ENCODE measurements around the gene REXO2. TPM values are rescaled to one million over a fixed set of nuclear protein-coding genes. Genes with fewer than 3 reads are reported as not detected.

Gene REXO2
- total RNA-seq, 1 experiment from 2014 or later, result 35.2 TPM

- Histone ChIP-seq H3K4me3 (ENCODE audit: low read length) (no peak overlapping the region), H3K9ac (ENCODE audit: low read length) (no peak overlapping the region), H3K79me2 (ENCODE audit: low read length) (peaks cover 14% of the 10 kb centered on the region), H3K27ac (ENCODE audit: low read length) (no peak overlapping the region), H3K4me1 (ENCODE audit: low read length) (no peaks in the 10 kb centered on the region), H2AFZ (ENCODE audit: low read length) (no peak overlapping the region), H3K4me2 (ENCODE audit: low read depth, low read length, poor library complexity, severe bottlenecking) (no peak overlapping the region), H3K36me3 (ENCODE audit: insufficient read depth, low read length) (no peaks in the 10 kb centered on the region; the same call in 1 of the 2 replicates), H3K9me2 (replicated peaks; ENCODE audit: insufficient read depth, low read length) (no peaks in the 10 kb centered on the region), H4K20me1 (ENCODE audit: insufficient read depth, low read depth, low read length) (no peaks in the 10 kb centered on the region), H3K27me3 (ENCODE audit: low read length) (no peaks in the 10 kb centered on the region), H3K9me3 (ENCODE audit: low read length) (no peaks in the 10 kb centered on the region)
- no peak for DNase-seq
These were observed 8.6 kb downstream of the REXO2 start for GRCh38 chr11:114447892-114448291.

GRCh38 chr11:114448749-114449482, 9.6 kb downstream of the REXO2 start:
- DNase-seq, result no peak
- H3K4me3 ChIP-seq (ENCODE audit: low read length), result no peak overlapping the region

GRCh38 chr11:114449845-114450244, 10.6 kb downstream of the REXO2 start:
- Histone ChIP-seq H3K4me3 (ENCODE audit: low read length) (no peak overlapping the region), H3K79me2 (ENCODE audit: low read length) (0 out of 2 replicates have a peak, but pooled peaks cover 2% of the 10 kb centered on the region), H3K36me3 (ENCODE audit: insufficient read depth, low read length) (no peaks in the 10 kb centered on the region; the same call in 1 of the 2 replicates), H3K27ac (ENCODE audit: low read length) (no peak overlapping the region), H2AFZ (ENCODE audit: low read length) (no peak overlapping the region), H3K4me1 (ENCODE audit: low read length) (no peaks in the 10 kb centered on the region), H4K20me1 (ENCODE audit: insufficient read depth, low read depth, low read length) (no peaks in the 10 kb centered on the region), H3K9ac (ENCODE audit: low read length) (no peak overlapping the region), H3K9me3 (ENCODE audit: low read length) (no peaks in the 10 kb centered on the region), H3K9me2 (replicated peaks; ENCODE audit: insufficient read depth, low read length) (no peaks in the 10 kb centered on the region), H3K4me2 (ENCODE audit: low read depth, low read length, poor library complexity, severe bottlenecking) (no peak overlapping the region), H3K27me3 (ENCODE audit: low read length) (no peaks in the 10 kb centered on the region)
- no peak for DNase-seq

More at GRCh38 chr11:114448749-114449482, 9.6 kb downstream of the REXO2 start:
- Histone ChIP-seq H3K79me2 (ENCODE audit: low read length) (peaks cover 8% of the 10 kb centered on the region), H3K27me3 (ENCODE audit: low read length) (no peaks in the 10 kb centered on the region), H3K9me2 (replicated peaks; ENCODE audit: insufficient read depth, low read length) (no peaks in the 10 kb centered on the region), H3K4me1 (ENCODE audit: low read length) (no peaks in the 10 kb centered on the region), H3K9ac (ENCODE audit: low read length) (no peak overlapping the region), H3K36me3 (ENCODE audit: insufficient read depth, low read length) (no peaks in the 10 kb centered on the region; the same call in 1 of the 2 replicates), H3K9me3 (ENCODE audit: low read length) (no peaks in the 10 kb centered on the region), H3K4me2 (ENCODE audit: low read depth, low read length, poor library complexity, severe bottlenecking) (no peak overlapping the region), H4K20me1 (ENCODE audit: insufficient read depth, low read depth, low read length) (no peaks in the 10 kb centered on the region), H3K27ac (ENCODE audit: low read length) (no peak overlapping the region), H2AFZ (ENCODE audit: low read length) (no peak overlapping the region)

GRCh38 chr11:114452399-114452798, 13.1 kb downstream of the REXO2 start:
- H3K79me2 ChIP-seq (ENCODE audit: low read length), result no peaks in the 10 kb centered on the region
- no peak overlapping the region for H3K4me3 ChIP-seq (ENCODE audit: low read length)
- H3K9ac ChIP-seq (ENCODE audit: low read length), result no peak overlapping the region
- no peak overlapping the region for H2AFZ ChIP-seq (ENCODE audit: low read length)
- no peak for DNase-seq
- no peaks in the 10 kb centered on the region for H3K4me1 ChIP-seq (ENCODE audit: low read length)
- no peak overlapping the region for H3K27ac ChIP-seq (ENCODE audit: low read length)
- no peaks in the 10 kb centered on the region for H4K20me1 ChIP-seq (ENCODE audit: insufficient read depth, low read depth, low read length)
- no peaks in the 10 kb centered on the region for H3K9me2 ChIP-seq (replicated peaks; ENCODE audit: insufficient read depth, low read length)
- H3K9me3 ChIP-seq (ENCODE audit: low read length), result no peaks in the 10 kb centered on the region
- no peak overlapping the region for H3K4me2 ChIP-seq (ENCODE audit: low read depth, low read length, poor library complexity, severe bottlenecking)
- no peaks in the 10 kb centered on the region for H3K27me3 ChIP-seq (ENCODE audit: low read length)
- H3K36me3 ChIP-seq (ENCODE audit: insufficient read depth, low read length), result no peaks in the 10 kb centered on the region

- no peak overlapping the region for H3K4me3 ChIP-seq (ENCODE audit: low read length)
- H3K9me3 ChIP-seq (ENCODE audit: low read length), result no peaks in the 10 kb centered on the region
- DNase-seq, result no peak
- no peak overlapping the region for H2AFZ ChIP-seq (ENCODE audit: low read length)
- H3K9me2 ChIP-seq (replicated peaks; ENCODE audit: insufficient read depth, low read length), result no peaks in the 10 kb centered on the region
- H3K4me2 ChIP-seq (ENCODE audit: low read depth, low read length, poor library complexity, severe bottlenecking), result no peak overlapping the region
- no peaks in the 10 kb centered on the region for H3K79me2 ChIP-seq (ENCODE audit: low read length)
- H3K36me3 ChIP-seq (ENCODE audit: insufficient read depth, low read length), result no peaks in the 10 kb centered on the region
- no peaks in the 10 kb centered on the region for H4K20me1 ChIP-seq (ENCODE audit: insufficient read depth, low read depth, low read length)
- H3K4me1 ChIP-seq (ENCODE audit: low read length), result no peaks in the 10 kb centered on the region
- no peaks in the 10 kb centered on the region for H3K27me3 ChIP-seq (ENCODE audit: low read length)
- H3K27ac ChIP-seq (ENCODE audit: low read length), result no peak overlapping the region
- no peak overlapping the region for H3K9ac ChIP-seq (ENCODE audit: low read length)
These were observed 24.7 kb downstream of the REXO2 start for GRCh38 chr11:114463999-114464398.

GRCh38 chr11:114466742-114467141, 27.5 kb downstream of the REXO2 start:
- Histone ChIP-seq H3K27me3 (ENCODE audit: low read length) (no peaks in the 10 kb centered on the region), H2AFZ (ENCODE audit: low read length) (no peak overlapping the region), H3K4me3 (ENCODE audit: low read length) (no peak overlapping the region), H3K36me3 (ENCODE audit: insufficient read depth, low read length) (no peaks in the 10 kb centered on the region), H3K4me2 (ENCODE audit: low read depth, low read length, poor library complexity, severe bottlenecking) (no peak overlapping the region), H3K4me1 (ENCODE audit: low read length) (no peaks in the 10 kb centered on the region), H4K20me1 (ENCODE audit: insufficient read depth, low read depth, low read length) (no peaks in the 10 kb centered on the region), H3K9me3 (ENCODE audit: low read length) (no peaks in the 10 kb centered on the region), H3K9me2 (replicated peaks; ENCODE audit: insufficient read depth, low read length) (no peaks in the 10 kb centered on the region), H3K27ac (ENCODE audit: low read length) (no peak overlapping the region), H3K79me2 (ENCODE audit: low read length) (no peaks in the 10 kb centered on the region), H3K9ac (ENCODE audit: low read length) (no peak overlapping the region)
- no peak for DNase-seq

- H3K36me3 ChIP-seq (ENCODE audit: insufficient read depth, low read length), result no peaks in the 10 kb centered on the region
- DNase-seq, result no peak
- no peaks in the 10 kb centered on the region for H3K4me1 ChIP-seq (ENCODE audit: low read length)
- H3K27ac ChIP-seq (ENCODE audit: low read length), result no peak overlapping the region
- H3K9ac ChIP-seq (ENCODE audit: low read length), result no peak overlapping the region
- no peaks in the 10 kb centered on the region for H3K9me2 ChIP-seq (replicated peaks; ENCODE audit: insufficient read depth, low read length)
- H3K27me3 ChIP-seq (ENCODE audit: low read length), result no peaks in the 10 kb centered on the region
- H2AFZ ChIP-seq (ENCODE audit: low read length), result no peak overlapping the region
- no peak overlapping the region for H3K4me3 ChIP-seq (ENCODE audit: low read length)
- H3K79me2 ChIP-seq (ENCODE audit: low read length), result no peaks in the 10 kb centered on the region
- H3K4me2 ChIP-seq (ENCODE audit: low read depth, low read length, poor library complexity, severe bottlenecking), result no peak overlapping the region
- H4K20me1 ChIP-seq (ENCODE audit: insufficient read depth, low read depth, low read length), result no peaks in the 10 kb centered on the region
- no peaks in the 10 kb centered on the region for H3K9me3 ChIP-seq (ENCODE audit: low read length)
These were observed 33.4 kb downstream of the REXO2 start for GRCh38 chr11:114472661-114473060.

GRCh38 chr11:114478001-114478410, 38.7 kb downstream of the REXO2 start:
- Histone ChIP-seq H3K4me2 (ENCODE audit: low read depth, low read length, poor library complexity, severe bottlenecking) (no peak overlapping the region), H3K9me3 (ENCODE audit: low read length) (no peaks in the 10 kb centered on the region), H3K79me2 (ENCODE audit: low read length) (no peaks in the 10 kb centered on the region), H3K9ac (ENCODE audit: low read length) (no peak overlapping the region), H3K27me3 (ENCODE audit: low read length) (no peaks in the 10 kb centered on the region), H2AFZ (ENCODE audit: low read length) (no peak overlapping the region), H4K20me1 (ENCODE audit: insufficient read depth, low read depth, low read length) (no peaks in the 10 kb centered on the region), H3K4me1 (ENCODE audit: low read length) (no peaks in the 10 kb centered on the region), H3K36me3 (ENCODE audit: insufficient read depth, low read length) (no peaks in the 10 kb centered on the region), H3K9me2 (replicated peaks; ENCODE audit: insufficient read depth, low read length) (no peaks in the 10 kb centered on the region), H3K4me3 (ENCODE audit: low read length) (no peak overlapping the region), H3K27ac (ENCODE audit: low read length) (no peak overlapping the region)
- DNase-seq, result no peak

Data from Karpas-422 (cell line).